AG09309 (cell line): ENCODE results near the gene FAT4.

Experiments
- DNase-seq: peaks from one replicate; pipeline ENCODE4 v3.0.0-alpha.2; 2010; ENCODE audit warnings: low read depth
- H3K4me3 ChIP-seq: 2 replicates; pipeline ENCODE4 v1.5.1; 2011; ENCODE audit warnings: mild to moderate bottlenecking, low read depth, low read length, moderate library complexity; ENCODE audit not compliant: control insufficient read depth
- CTCF ChIP-seq: IDR thresholded peaks from 2 replicates; pipeline ENCODE4 v1.5.1; 2011; ENCODE audit warnings: mild to moderate bottlenecking, low read depth, low read length, inconsistent platforms; ENCODE audit not compliant: insufficient read depth, control insufficient read depth; ENCODE audit errors: missing control alignments

Gene FAT4

GRCh38 chr4:125331116-125331515 lies 16.4 kb downstream of the FAT4 start:
- TF ChIP-seq CTCF = no peak
- no peak overlapping the region for H3K4me3 ChIP-seq
- no peak for DNase-seq

GRCh38 chr4:125334926-125335325 lies 20.2 kb downstream of the FAT4 start:
- DNase-seq = no peak
- no peak overlapping the region for H3K4me3 ChIP-seq
- TF ChIP-seq CTCF = no peak

- no peak for TF ChIP-seq CTCF
- no peak for DNase-seq
- H3K4me3 ChIP-seq = no peak overlapping the region
Measured at GRCh38 chr4:125338814-125339213, 24.1 kb downstream of the FAT4 start.

- no peak for TF ChIP-seq CTCF
- DNase-seq = no peak
- H3K4me3 ChIP-seq = no peak overlapping the region
Measured at GRCh38 chr4:125344198-125344597, 29.4 kb downstream of the FAT4 start.

- H3K4me3 ChIP-seq = no peak overlapping the region
- TF ChIP-seq CTCF = no peak
- no peak for DNase-seq
Measured at GRCh38 chr4:125346616-125347015, 31.9 kb downstream of the FAT4 start.

- TF ChIP-seq CTCF = no peak
- DNase-seq = no peak
- H3K4me3 ChIP-seq = no peak overlapping the region
Measured at GRCh38 chr4:125350470-125351135, 35.8 kb downstream of the FAT4 start.

- TF ChIP-seq CTCF = no peak
- H3K4me3 ChIP-seq = no peak overlapping the region
- no peak for DNase-seq
Measured at GRCh38 chr4:125352521-125352920, 37.8 kb downstream of the FAT4 start.
